ENCODE results near the gene BRD1.

Gene BRD1

DNA sequence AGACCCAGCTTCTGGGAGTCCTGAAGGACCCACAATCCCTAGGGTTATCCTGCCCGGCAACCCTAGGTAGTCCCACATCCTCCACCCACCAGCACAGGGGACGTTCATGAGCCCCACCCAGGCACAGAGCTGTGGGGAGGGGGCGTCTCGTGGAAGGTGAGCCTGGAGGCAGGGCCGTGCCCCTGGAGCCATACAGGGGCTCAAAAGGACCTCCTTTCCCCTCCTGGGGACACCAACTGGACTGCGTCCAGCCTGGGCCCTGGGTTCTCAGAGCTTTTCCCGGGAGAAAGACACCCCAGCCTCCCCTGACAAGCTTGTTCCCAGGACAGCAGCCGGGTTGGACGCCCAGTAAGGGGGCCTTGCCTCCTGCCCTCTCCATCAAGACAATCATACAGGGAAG, 78.4 kb downstream of the BRD1 start:
- no peak for DNase-seq

DNA sequence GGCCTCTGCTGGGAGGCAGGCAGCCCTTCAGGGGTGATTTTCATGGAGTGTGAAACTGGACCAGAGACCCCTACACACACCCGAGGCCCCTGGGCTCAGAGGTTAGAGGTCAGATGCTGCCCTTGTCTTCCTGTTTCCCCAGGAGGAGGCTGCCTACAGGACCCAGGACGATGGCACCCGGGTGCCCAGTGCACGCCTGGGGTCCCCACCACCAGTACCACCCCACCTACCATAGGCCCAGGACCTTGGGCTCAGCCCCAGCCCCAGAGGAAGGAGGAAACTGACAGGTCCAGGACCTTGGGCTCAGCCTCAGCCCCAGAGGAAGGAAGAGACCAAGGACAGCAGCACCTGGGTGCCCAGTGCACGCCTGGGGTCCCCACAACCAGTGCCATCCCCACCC, 79.2 kb downstream of the BRD1 start:
- DNase-seq, result no peak

DNA sequence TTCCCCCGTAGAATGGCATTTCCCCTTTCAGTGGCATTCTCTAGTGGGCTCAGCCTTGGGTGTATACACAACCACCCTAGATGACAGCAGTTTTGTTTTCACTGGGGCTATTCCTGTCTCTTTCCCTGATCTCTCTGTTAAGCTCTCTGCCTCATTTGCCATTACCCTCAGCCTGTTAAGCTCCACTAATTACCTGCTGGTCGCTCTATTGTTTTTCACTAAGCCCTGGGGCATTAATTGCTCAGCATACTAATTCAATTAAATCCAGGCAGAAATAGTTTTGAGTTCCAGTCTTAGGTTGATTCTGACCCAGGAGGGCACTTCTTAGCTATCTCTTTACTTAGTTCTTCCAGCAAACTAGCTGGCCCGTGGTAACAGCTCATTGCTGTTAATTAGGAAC, 80.0 kb downstream of the BRD1 start:
- no peak for DNase-seq

DNA sequence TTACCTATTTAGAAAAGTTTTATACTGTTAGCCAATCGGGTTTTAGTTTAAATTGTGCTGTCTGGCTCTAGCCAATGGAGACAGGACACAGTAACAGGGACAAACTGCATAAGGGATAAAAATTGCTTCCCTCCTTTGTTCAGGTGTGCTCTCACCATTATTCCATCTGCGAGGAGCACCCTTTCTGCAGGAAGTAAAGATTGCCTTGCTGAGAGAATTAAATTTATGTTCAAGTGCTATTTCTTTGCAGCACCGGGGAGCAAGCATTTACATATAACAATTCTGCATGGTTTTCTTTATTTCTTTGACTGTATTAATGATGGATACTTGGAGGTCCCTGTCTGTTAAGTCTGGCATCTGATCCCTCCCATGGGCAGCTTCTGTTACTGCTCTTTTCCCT, 80.5 kb downstream of the BRD1 start:
- no peak for DNase-seq

DNA sequence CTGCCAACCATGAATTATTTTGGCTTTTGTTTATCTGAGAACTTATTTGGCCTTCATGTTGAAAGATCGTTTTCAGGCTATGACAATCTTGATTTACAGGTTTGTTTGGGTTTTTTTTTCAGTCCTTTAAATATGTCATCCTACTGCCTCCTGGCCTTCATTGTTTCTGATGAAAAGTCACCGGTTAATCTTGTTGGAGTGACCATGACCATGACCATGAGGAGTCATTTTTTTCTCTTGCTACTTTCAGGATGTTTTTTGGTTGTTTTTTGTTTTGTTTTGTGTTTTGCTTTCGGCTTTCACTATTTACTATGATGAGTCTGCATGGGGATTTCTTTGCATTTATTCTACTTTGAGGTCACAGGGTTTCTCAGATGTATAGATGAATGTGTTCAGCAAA, 81.6 kb downstream of the BRD1 start:
- no peak for DNase-seq

DNA sequence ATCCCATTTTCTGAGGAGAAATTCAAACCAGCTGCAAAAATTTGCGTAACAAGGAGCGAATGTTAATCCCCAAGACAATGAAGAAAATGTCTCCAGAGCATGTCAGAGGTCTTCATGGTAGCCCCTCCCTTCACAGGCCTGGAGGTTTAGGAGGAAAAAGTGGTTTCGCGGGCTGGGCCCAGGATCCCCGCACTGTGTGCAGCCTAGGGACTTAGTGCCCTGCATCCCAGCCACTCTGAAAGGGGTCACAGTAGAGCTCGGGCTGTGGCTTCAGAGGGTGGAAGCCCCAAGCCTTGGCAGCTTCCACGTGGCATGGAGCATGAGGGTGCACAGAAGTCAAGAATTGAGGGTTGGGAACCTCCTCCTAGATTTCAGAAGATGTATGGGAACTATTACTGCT, 87.4 kb downstream of the BRD1 start:
- no peak for DNase-seq

DNA sequence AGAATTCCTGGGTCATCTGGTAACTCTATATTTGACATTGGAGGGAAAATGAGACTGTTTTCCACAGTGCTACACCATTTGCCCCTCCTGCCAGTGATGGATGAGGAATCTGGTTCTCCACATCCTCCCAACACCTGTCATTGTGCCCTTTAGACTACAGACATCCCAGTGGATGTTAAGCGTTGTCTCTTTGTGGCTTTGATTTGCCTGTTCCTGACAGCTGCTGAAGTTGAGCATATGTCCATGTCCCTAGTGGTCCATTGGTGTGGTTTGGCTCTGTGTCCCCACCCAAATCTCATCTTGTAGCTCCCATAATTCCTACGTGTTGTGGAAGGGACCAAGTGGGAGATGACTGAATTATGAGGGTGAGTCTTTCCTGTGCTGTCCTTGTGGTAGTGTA, 88.5 kb downstream of the BRD1 start:
- DNase-seq, result no peak

DNA sequence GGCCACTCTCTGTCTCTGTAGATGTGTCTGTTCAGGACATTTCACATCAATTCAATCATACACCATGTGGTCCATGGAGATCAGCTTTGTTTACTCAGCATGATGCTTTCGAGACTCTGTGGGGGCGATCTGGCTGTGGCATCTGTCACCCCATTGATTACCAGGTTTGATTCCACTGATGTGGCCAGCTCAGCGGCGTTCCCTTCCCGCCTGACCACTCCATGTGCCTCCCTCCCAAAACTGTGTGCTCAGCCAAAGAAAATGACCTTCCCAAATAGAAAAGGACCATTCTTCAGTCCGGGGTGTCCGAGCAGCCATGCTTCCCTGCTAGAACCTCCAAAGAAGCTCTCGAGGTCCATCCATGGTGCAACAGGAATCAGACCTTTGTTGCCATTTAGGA, 89.1 kb downstream of the BRD1 start:
- DNase-seq, result no peak

DNA sequence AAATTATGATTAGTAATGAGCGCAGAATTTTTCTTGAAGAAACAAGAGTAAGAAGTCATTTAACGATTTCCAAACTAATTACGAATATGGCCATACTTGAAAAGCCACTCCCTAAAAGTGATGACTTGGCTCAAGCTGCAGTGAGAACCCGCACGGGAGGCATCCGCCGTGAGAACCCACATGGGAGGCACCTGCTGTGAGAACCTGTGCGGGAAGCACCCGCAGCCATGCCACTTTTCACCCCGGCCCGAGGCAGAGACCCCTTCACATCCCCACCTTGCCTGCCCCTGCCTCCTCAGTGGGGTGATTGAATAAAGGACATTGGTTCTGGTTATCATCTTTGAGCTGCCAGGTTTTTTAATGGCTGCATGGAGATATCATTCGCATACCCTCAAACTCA, 89.7 kb downstream of the BRD1 start:
- no peak for DNase-seq

DNA sequence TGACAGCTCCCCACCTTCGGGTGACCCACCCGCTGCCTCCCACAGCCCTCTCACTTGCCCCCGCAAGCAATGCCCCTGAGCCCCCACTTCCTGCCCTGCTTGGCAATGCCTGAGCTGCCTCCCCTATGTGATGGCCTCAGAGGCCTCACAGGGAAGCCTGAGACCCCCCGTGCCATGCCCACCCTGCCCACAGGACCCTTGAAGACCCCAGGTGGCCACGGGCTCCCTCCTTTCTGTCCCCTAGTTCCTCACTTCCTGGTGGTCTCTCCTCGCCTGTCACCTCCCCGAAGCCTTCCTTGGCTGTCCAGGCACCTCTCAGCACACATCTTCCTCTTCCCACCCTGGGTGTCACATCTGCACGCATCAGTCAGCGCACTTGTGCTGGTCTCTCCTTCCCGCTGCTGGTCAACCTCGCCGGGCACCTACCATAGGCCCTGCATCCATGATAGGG, 90.5 kb downstream of the BRD1 start:
- no peak for DNase-seq

DNA sequence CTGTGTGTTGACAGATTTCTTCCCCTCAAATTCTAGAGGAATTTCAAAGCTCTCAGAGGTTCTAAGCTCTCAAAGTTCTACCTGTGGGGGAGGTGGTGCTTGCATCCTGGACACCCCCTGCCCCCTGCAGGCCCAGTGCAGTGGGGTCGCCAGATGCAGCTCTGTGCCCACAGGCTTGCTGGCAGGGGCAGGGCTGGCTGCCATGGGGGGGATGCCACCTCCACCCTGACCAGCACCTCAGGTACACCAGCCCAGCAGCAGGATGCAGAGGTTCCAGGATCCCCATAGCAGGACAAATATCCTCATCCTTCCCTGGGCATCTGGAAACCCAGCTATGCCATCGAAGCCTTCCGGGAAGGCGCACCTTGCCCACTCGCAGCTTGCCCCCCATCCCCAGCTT, 91.1 kb downstream of the BRD1 start:
- DNase-seq, result no peak

DNA sequence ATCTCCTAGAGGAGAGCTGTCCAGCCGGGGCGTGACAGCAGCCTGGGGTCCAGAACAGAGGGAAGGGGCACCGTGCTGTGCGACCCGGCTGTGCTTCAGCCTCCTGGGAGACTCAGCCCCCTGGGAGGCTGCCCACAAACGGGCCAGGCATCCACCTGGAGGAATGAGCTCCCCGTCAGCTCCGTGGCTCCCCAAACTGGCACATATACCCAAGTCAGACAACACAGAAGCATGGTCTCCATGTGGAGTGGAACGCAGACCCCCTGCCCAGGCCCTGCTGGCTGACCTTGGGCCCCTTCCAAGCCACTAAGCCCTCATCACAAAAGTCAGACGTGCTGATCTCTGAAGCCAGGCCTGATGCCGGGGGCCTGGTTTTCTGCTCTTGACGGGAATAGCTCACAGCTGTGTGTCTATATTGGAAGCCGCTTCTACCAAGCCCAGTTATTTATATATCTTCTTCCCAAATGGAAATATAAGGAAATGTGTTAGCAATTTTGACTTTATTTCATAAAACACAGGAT, 91.7 kb downstream of the BRD1 start:
- no peak for DNase-seq

DNA sequence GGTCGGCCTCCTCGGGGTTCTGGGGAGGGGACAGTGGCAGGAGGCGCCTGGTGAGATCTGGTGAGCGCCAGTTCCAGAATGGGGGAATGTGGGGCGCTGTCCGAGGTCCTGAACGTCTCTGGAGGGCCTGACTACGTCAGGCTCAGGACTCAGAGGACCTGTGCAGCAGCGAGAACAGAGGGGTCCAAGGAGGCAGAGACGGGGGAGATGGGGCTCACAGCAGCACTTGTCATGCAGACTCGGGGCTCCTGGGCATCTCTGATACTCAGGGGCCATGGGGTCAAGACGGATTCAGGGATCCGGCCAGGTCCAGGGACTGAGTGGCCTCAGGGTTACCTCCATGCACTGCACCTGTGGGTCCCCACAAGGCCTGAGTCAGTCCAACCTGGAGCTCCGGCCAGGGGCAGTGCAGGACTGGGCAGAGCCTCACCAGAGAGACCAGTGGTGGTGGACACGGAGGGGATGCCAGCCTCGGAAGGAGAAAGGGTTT, 92.2 kb downstream of the BRD1 start:
- no peak for DNase-seq

DNA sequence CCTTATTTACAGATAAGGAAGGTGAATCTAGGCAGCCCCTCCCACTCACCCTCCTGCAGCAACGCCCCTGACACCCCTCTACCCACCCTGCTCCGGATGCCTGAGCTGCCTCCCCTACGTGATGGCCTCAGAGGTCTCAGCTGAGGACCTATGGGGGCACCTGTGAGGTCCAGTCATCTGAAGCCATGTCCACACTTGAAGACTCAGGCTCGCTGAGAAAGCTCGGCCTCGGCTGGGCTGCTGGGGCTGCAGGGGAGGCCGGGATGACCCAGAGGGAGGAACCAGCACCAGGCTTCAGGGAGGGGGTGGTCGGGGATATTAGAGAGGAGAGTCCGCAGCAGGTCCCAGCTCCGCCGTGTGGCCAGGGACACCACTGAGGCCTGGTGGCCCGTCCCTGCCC, 92.8 kb downstream of the BRD1 start:
- DNase-seq, result no peak

DNA sequence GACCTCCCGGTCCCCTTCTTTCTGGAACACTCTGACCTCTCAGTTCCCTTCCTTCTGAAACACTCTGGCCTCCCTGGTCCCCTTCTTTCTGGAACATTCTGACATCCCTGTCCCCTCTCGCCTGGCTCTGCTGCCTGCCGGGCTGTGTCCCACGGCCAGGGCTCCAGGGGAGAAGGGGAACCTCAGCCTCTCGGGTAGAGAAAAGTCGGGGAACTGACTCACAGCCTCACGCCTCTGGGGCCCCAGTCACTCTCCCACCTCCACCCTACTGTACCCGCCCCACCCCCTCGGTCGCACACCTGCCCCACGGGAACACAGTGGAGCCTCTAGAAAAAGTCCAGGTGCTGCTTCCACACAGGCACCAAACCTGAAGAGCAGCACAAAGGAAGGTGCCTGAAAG, 93.3 kb downstream of the BRD1 start:
- no peak for DNase-seq

DNA sequence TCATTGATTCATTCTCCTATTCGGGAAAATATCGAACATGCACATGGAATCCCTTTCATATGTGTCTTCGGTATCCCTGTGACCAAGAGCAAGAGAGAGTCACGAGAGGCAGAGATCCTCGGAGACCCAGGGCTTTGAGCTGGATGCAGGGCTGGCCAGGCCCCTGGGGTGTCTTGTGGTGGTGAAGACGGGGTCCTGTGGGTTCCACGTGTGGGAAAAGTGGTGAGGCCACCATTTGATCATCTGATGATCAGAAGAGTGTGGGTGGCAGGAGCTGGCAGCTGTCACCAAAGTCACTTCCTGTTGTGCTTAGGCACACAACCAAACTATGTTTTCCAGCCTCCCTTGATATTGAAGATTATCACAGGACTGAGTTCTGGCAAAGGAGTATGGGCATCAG, 94.0 kb downstream of the BRD1 start:
- no peak for DNase-seq

DNA sequence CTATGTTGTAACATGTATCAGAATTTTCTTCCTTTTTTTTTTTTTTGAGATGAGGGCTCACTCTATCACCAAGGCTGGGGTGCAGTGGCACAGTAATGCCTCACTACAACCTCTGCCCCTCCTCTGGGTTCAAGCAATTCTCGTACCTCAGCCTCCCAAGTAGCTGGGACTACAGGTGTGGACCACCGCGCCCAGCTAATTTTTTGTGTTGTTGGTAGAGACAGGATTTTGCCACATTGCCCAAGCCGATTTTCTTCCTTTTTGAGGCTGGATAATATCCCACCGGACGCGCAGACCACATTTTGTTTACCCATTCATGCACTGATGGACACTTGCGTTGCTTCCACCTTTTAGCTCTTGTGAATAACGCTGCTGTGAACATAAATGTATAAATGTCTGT, 97.0 kb downstream of the BRD1 start:
- no peak for DNase-seq

DNA sequence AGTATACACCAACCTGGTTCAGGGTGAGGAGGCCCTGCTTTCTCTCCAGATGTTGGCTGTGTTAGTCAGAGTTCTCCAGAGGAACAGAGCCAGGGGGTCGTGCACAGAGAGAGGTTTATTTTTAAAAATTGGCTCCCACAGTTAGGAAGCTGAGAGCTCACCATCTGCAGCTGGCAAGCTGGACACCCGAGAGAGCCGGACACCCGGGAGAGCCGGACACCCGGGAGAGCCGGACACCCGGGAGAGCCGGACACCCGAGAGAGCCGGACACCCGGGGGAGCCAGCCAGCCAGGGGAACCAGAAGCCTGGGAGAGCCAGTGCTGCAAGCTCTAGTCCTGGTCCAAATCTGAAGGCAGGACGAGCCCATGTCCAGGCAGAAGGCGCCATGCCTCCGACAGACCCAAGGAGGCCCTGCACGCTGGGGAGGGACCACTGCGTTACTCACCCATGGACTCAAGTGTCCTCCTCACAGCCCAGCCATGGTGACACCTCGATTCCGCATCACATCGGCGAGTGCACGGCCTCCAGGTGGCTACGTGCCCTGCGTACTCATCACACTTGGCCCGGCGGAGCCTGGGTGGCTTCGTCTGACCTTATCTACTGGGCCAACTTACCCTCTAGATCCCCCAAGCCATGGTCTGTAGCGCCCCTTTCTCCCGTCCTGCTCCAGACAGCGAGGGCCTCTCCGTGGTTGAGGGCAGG, 99.0 kb downstream of the BRD1 start:
- DNase-seq, result no peak

DNA sequence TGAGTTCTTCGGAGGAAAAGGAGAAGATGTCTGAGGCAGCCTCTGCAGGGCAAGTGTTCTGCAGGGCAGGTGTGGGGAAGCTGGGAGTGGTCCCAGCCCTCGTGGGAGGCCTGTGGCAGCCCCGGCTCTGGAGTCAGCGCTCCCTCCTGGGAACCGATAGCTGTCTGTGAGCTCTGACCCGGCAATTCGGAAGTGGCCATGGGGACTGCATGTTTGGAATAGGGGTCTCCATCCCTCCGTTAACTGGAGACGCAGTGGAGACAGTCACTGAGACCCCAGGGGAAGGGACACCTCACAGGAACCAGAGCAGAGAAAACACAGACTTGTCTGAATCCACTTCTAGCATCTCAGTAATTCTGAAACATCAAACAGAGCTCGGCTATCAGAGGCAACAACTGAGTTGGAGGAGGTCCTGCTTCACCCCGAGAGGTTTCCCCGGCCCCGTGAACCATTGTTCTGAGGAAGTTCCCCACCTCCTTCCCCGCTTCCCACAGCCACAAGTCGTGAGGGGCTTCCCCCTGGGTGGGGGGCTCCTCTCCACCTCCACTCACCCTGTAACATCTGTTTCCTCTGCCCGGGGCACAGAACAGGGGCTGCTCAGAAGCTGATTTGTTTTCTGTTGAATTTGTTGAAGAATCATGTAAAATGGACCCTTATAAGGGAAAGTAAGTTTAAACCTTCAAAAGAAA, 99.6 kb downstream of the BRD1 start:
- no peak for DNase-seq

DNA sequence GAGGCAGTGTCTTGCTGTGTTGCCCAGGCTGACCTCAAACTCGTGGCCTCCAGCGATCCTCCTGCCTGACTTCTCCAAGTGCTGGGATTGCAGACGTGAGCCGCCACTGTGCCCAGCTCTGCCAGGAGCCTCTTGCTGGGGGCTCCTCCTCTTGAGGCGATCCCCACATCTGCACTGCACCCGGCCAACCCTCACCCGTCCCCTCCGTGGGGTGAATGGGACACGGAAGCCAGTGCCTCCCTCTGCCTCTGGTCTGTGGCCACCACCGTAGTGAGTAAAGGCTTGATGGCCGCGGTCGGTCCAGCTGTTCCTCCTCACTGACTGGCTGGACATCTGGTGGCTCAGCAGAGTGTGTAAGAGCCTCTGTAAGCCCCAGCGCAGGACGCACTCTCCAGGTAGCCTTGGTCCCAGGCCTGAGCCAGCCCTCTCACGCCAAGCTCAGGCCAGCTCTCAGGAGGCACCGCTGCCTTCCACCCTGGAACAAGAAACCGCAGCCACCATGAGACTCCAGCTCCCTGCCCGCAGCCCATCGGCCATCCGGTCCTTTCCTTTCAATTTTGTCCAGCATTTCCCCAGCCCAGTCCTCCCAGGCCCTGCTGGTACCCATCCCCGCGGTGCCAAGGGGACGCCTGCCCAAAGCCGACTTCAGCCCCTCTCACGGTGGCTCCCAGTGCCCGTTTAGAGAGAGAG, 100.3 kb downstream of the BRD1 start:
- no peak for DNase-seq

DNA sequence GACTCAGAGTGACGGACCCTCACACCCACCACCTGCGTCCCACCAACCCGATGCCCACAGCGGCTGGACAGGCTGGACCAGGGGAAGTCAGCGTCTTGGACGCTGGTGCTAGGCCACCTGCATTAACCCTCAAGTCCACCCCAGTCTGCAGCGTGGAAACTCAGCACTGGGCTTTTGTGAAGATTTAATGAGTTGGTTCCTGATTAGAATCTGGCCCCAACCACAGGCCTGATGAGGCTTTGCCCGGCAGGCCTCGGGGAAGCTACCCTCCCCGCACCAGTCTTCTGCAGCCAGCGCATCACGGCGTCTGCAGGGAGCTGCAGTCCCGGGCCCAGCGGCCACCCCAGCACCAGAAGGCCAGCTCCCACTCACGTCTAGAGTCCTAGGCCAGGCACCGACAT, 101.0 kb downstream of the BRD1 start:
- no peak for DNase-seq

DNA sequence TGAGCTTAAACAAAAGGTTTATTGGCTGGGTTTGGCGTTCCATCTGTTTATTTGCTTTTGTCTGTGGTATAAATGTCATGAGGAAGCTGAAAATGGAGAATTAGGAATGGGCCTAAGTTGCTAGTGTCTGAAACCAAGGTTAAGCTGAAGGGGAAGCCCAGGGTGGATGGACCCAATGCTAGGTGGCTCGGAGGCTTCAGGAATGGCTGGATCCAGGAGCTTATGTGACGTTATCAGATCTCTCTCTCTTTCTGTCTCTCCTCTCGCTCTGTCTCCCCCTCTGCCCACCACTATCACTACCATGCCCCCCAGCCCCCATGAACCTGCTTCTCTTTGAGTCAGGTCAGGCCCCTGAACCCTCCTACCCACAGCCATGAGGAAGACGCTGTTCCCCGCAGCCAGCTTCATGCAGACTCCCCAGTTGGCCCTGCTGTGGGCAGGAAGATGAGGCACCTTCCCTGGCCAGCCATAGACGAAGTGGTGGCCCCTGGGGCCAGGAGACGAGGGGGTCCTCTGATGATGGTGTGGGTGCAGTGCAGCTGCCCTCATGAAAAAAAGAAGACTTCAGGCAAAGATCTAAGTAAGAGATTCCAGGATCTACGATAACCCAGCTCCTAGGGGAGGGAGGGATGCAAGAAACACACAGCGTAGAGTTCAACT, 101.5 kb downstream of the BRD1 start:
- DNase-seq, result no peak

DNA sequence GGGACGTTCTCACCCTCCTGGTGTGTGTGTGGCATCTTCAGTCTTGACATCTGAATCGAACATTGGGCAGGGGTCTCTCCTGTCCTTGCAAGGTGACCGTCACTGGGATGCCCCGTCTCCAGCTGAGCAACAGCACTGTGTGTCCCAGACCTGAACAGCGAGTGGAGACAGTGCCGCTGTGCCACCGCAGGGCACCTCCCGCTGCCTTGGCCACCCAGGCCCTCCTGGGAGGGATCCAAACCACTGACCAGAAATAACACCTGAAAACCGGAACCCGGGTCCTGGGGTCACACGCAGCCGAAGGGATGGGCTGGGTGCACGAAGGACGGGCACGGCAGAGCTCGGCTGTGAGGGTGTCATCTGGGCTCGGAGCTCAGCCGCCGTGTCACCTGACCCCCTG, 102.2 kb downstream of the BRD1 start:
- no peak for DNase-seq

All from DMS 273 treated with DMSO at 0.1 percent for 48 hours (cell line).